ENCODE results near the gene BLOC1S6. TPM values are rescaled to one million over a fixed set of nuclear protein-coding genes. Genes with fewer than 3 reads are reported as not detected.

Gene BLOC1S6
- total and polyA plus RNA-seq, 2 of the 8 experiments (the other 6 are each of a cell fraction or from before 2014, with no cell fraction given) = 4.5 to 28.8 TPM

- Histone ChIP-seq H2BK120ac (replicated peaks; ENCODE audit: low read depth, low read length) (no peak overlapping the region), H2BK20ac (ENCODE audit: low read length) (no peak overlapping the region), H3K9me3 (ENCODE audit: insufficient read depth in 2 of 2, low read depth in 1 of 2, low read length in 1 of 2) (peaks cover 5% of the 10 kb centered on the region in 2 experiments; a peak in 2 of 4 replicates), H3K9ac (replicated peaks in 1 of 4; ENCODE audit: extremely low read depth in 1 of 4, low read depth in 3 of 4, low read length in 3 of 4) (no peak overlapping the region), H3K27ac (ENCODE audit: low read depth, low read length) (no peak overlapping the region), H2AFZ (ENCODE audit: low read length) (no peak overlapping the region), H3K4me3 (ENCODE audit: extremely low read depth in 1 of 4, insufficient read depth in 2 of 4, low read depth in 3 of 4, low read length in 4 of 4) (no peak overlapping the region), H3K79me2 (ENCODE audit: control insufficient read depth in 1 of 2, insufficient read depth in 2 of 2, low read length in 2 of 2) (no peaks in the 10 kb centered on the region), H3K27me3 (replicated peaks in 1 of 4; ENCODE audit: control insufficient read depth in 3 of 4, extremely low read depth in 1 of 4, insufficient read depth in 3 of 4, low read length in 3 of 4) (peaks cover 0 to 3% (median under 1%) of the 10 kb centered on the region in 4 experiments; a peak in 4 of 7 replicates), H3K18ac (ENCODE audit: extremely low read depth, low read length) (no peak overlapping the region), H4K91ac (replicated peaks; ENCODE audit: insufficient read length, low read length) (no peak overlapping the region), H4K8ac (ENCODE audit: extremely low read depth, insufficient read depth, low read length) (no peak overlapping the region), H4K5ac (ENCODE audit: insufficient read length, low read depth, low read length) (no peak overlapping the region), H3K36me3 (ENCODE audit: control insufficient read depth in 2 of 4, insufficient read depth in 4 of 4, low read length in 3 of 4) (no peaks in the 10 kb centered on the region), H3K4ac (replicated peaks; ENCODE audit: insufficient read length, low read depth, low read length) (no peak overlapping the region), H3K79me1 (ENCODE audit: low read depth, low read length) (no peaks in the 10 kb centered on the region), H2BK15ac (ENCODE audit: low read length) (no peak overlapping the region), H3K23ac (ENCODE audit: insufficient read length) (no peak overlapping the region), H3K56ac (replicated peaks; ENCODE audit: insufficient read length, low read depth, low read length) (no peak overlapping the region), H2AK5ac (ENCODE audit: low read depth, low read length) (no peak overlapping the region), H3K4me1 (replicated peaks in 1 of 4; ENCODE audit: control insufficient read depth in 3 of 4, insufficient read depth in 4 of 4, low read length in 3 of 4) (no peaks in the 10 kb centered on the region), H2BK5ac (ENCODE audit: low read depth, low read length) (no peak overlapping the region), H4K20me1 (replicated peaks in 1 of 2; ENCODE audit: control insufficient read depth in 1 of 2, insufficient read depth in 2 of 2, low read length in 2 of 2) (no peaks in the 10 kb centered on the region), H3K23me2 (ENCODE audit: low read depth, low read length) (no peaks in the 10 kb centered on the region), H3K4me2 (ENCODE audit: insufficient read depth in 1 of 2, low read depth in 2 of 2, low read length in 2 of 2) (no peak overlapping the region), H2BK12ac (ENCODE audit: low read depth, low read length) (no peak overlapping the region), H3K14ac (ENCODE audit: insufficient read length) (no peak overlapping the region)
- 88% methylated on average over 7 of the region's 7 CpGs; no CpG with 5 or more reads in 1 of the 2 experiments for WGBS, 2 experiments (ENCODE audit: extremely low coverage in 1 of 2, insufficient coverage in 1 of 2, insufficient read length in 1 of 2, insufficient replicate concordance in 2 of 2, low coverage in 1 of 2, low lambda C conversion rate in 2 of 2, missing lambda C conversion rate in 1 of 2)
- FAIRE-seq (no peak), DNase-seq (ENCODE audit: low read depth in 1 of 2, low spot score in 2 of 2) (no peak)
- CTCF ChIA-PET (ENCODE audit: partially characterized antibody) = interaction anchor here (1.1 to 1.4 kb wide), 2 partner anchors 23 to 171 kb away, joined by 3 to 4 read pairs; no protein-coding TSS in a partner anchor
- no peak for TF ChIP-seq NRF1 (IDR thresholded peaks at IDR 0.05; ENCODE audit: low read depth, low read length)
- TF ChIP-seq POLR2A (IDR thresholded peaks at IDR 0.05; ENCODE audit: control extremely low read depth in 1 of 2, low read depth in 2 of 2, low read length in 2 of 2) = no peak
- TF ChIP-seq ZNF274 (IDR thresholded peaks at IDR 0.05; ENCODE audit: borderline replicate concordance, extremely low read depth, low read length) = no peak
- no peak for TF ChIP-seq TAF1 (IDR thresholded peaks at IDR 0.05; ENCODE audit: low read depth, low read length)
- TF ChIP-seq CEBPB (IDR thresholded peaks at IDR 0.05; ENCODE audit: low read depth, low read length) = no peak
- TF ChIP-seq PHF8 (conservative IDR thresholded peaks at IDR 0.05; ENCODE audit: low read depth, low read length) = no peak
- no peak for TF ChIP-seq E2F6 (IDR thresholded peaks at IDR 0.05)
- POLR2A ChIA-PET (ENCODE audit: partially characterized antibody) = no interaction called here
Measured at GRCh38 chr15:45628136-45628535, 41.0 kb downstream of the BLOC1S6 start.

All from H1 (cell line).